PC-3 (cell line): ENCODE measurements around the gene CSHL1.
"Not testable (repeated sequence)": the region's sequence is repeated elsewhere in the genome, so short reads cannot be mapped to it uniquely, and the experiment has no call there.

Experiments used
- CTCF ChIP-seq: fragments of 300-600 bp; sonication (generic); conservative IDR thresholded peaks from 2 replicates; pipeline ENCODE4 v1.5.1; 2017; ENCODE audit warnings: antibody characterized with exemption, low read depth, mild to moderate bottlenecking, low read length
- EZH2 ChIP-seq: fragments of 300-600 bp; sonication (generic); IDR thresholded peaks from one replicate; pipeline ENCODE4 v1.6.1; 2017; ENCODE audit warnings: antibody characterized with exemption, mild to moderate bottlenecking, low read length; ENCODE audit not compliant: unreplicated experiment
- EZH2phosphoT487 ChIP-seq: fragments of 300-600 bp; sonication (generic); IDR thresholded peaks from 2 replicates; pipeline ENCODE4 v1.6.1; 2018; ENCODE audit warnings: mild to moderate bottlenecking, antibody characterized with exemption, low read length, borderline replicate concordance

GRCh38 chr17:63869491-63870291 lies 41.4 kb downstream of the CSHL1 start:
- TF ChIP-seq CTCF, EZH2phosphoT487, EZH2: not testable (repeated sequence)
